Stimulated activated CD8-positive, alpha-beta memory T cell treated with anti-CD3 and anti-CD28 coated beads, Interleukin-4, amount 100 ng/mL, for 4 hours (primary cell): ENCODE results near the gene PSMB2.

Experiments used
- DNase-seq, 2 donors: peaks; one replicate each; pipeline ENCODE4 v3.0.0-alpha.2; 2020; ENCODE audit warnings: low read depth in 2 of 2, low spot score in 1 of 2

The PSMB2 gene

GRCh38 chr1:35644204-35644603 is 2.9 kb upstream of the PSMB2 start:
- no peak for DNase-seq

GRCh38 chr1:35642471-35642955 is 1.2 kb upstream of the PSMB2 start:
- no peak for DNase-seq

GRCh38 chr1:35640380-35641232 is 720 bp downstream of the PSMB2 start:
- no peak for DNase-seq

GRCh38 chr1:35637401-35637809 is 3.9 kb downstream of the PSMB2 start:
- no peak for DNase-seq

- no peak for DNase-seq
Measured at GRCh38 chr1:35633547-35633946, 7.8 kb downstream of the PSMB2 start.

GRCh38 chr1:35631396-35631795 is 9.9 kb downstream of the PSMB2 start:
- no peak for DNase-seq

- DNase-seq, result no peak
Measured at GRCh38 chr1:35629051-35629450, 12.3 kb downstream of the PSMB2 start.

- no peak for DNase-seq
Measured at GRCh38 chr1:35623832-35624231, 17.5 kb downstream of the PSMB2 start.

- DNase-seq, result no peak
Measured at GRCh38 chr1:35622510-35623178, 18.7 kb downstream of the PSMB2 start.

- DNase-seq, result no peak
Measured at GRCh38 chr1:35619237-35620121, 21.8 kb downstream of the PSMB2 start.

GRCh38 chr1:35615440-35615839 is 25.9 kb downstream of the PSMB2 start:
- no peak for DNase-seq

- DNase-seq, result no peak
Measured at GRCh38 chr1:35611655-35612054, 29.7 kb downstream of the PSMB2 start.

GRCh38 chr1:35605867-35606182 is 35.5 kb downstream of the PSMB2 start:
- no peak for DNase-seq

- no peak for DNase-seq
Measured at GRCh38 chr1:35605071-35605866, 36.1 kb downstream of the PSMB2 start.

GRCh38 chr1:35603941-35604340 is 37.4 kb downstream of the PSMB2 start:
- no peak for DNase-seq

GRCh38 chr1:35603468-35603867 is 37.9 kb downstream of the PSMB2 start:
- DNase-seq, result no peak

GRCh38 chr1:35600593-35600992 is 40.7 kb downstream of the PSMB2 start:
- DNase-seq, result no peak

GRCh38 chr1:35599411-35599810 is 41.9 kb downstream of the PSMB2 start:
- DNase-seq, result no peak

GRCh38 chr1:35598895-35599294 is 42.4 kb downstream of the PSMB2 start:
- DNase-seq, result no peak

- DNase-seq, result no peak
Measured at GRCh38 chr1:35597870-35598269, 43.5 kb downstream of the PSMB2 start.

- no peak for DNase-seq
Measured at GRCh38 chr1:35595684-35596083, 45.6 kb downstream of the PSMB2 start.
